Bronchial epithelial cell (primary cell): ENCODE data around the gene GID4. TPM values are rescaled to one million over a fixed set of nuclear protein-coding genes. Genes with fewer than 3 reads are reported as not detected.

ENCODE experiments used
- DNase-seq: peaks from one replicate; pipeline ENCODE4 v3.0.0-alpha.2; 2010; ENCODE audit warnings: low read depth
- FAIRE-seq: peaks from 2 replicates; lab custom pipeline; 2011; peaks lifted over from hg19 to GRCh38; lab: Jason Lieb, UNC
- H3K27me3 ChIP-seq: 2 replicates; pipeline ENCODE4 v1.5.1; 2011; ENCODE audit warnings: low read length; ENCODE audit not compliant: control insufficient read depth, insufficient read depth
- H3K36me3 ChIP-seq: 2 replicates; pipeline ENCODE4 v1.5.1; 2011; ENCODE audit warnings: low read length; ENCODE audit not compliant: control insufficient read depth, insufficient read depth
- H3K4me3 ChIP-seq: 2 replicates; pipeline ENCODE4 v1.5.1; 2011; ENCODE audit warnings: mild to moderate bottlenecking, low read depth, low read length, control low read depth
- CTCF ChIP-seq: IDR thresholded peaks from 2 replicates; pipeline ENCODE4 v1.5.1; 2011; ENCODE audit warnings: mild to moderate bottlenecking, moderate library complexity, low read length, control low read depth, inconsistent platforms; ENCODE audit not compliant: insufficient read depth, severe bottlenecking
- total RNA-seq: library from RNA; depleted of rRNA; stranded (reverse); fragments of >200 nt; gene quantifications from 2 replicates; pipeline ENCODE4 v1.2.1, GENCODE V29; 2014

The GID4 gene
- total RNA-seq, 1 donor from 2014 or later, result 5.3 TPM

DNA sequence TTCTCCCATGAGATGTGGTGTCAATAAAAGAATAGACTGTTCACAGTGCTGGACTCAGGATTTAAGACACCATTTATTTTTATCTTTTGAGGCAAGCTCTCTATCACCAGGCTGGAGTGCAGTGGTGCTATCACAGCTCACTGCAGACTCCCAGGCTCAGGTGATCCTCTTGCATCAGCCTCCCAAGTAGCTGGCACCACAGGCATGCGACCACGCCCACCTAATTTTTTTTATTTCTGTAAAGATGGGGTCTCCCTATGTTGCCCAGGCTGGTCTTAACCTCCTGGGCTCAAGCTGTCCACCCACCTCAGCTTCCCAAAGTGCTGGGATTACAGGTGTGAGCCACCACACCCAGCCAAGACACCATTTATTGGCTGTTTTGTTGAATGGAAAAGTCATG is 29.9 kb downstream of the GID4 start:
- FAIRE-seq, result no peak
- TF ChIP-seq CTCF, result no peak
- peaks cover 11% of the 10 kb centered on the region for H3K36me3 ChIP-seq
- no peaks in the 10 kb centered on the region for H3K27me3 ChIP-seq
- no peak for DNase-seq
- H3K4me3 ChIP-seq, result no peak overlapping the region

DNA sequence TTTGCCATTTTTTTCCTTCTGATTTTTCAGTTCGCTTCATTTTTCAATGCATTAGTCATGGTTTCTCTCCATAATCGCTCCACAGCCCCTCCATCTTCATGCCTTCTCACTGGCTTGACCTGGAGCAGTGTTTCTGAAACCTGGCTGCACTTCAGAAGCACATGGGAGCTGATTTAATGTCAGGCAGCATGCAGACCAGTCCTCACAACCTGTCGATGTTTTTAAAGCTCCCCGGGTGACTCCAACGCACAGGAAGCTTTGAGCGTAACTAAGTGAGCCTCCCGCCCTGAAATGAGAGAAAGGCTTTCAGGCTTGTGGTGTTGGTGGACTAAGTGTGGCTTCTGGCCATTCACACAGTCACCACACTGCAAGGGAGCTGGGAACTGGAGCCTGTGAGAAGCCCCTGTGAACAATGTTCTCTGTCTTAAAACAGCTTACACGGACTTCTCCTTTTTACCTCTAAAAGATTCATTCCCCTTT is 31.7 kb downstream of the GID4 start:
- DNase-seq, result no peak
- H3K27me3 ChIP-seq, result no peaks in the 10 kb centered on the region
- no peak overlapping the region for H3K4me3 ChIP-seq
- H3K36me3 ChIP-seq, result peaks cover 3% of the 10 kb centered on the region
- TF ChIP-seq CTCF, result no peak
- FAIRE-seq, result no peak

DNA sequence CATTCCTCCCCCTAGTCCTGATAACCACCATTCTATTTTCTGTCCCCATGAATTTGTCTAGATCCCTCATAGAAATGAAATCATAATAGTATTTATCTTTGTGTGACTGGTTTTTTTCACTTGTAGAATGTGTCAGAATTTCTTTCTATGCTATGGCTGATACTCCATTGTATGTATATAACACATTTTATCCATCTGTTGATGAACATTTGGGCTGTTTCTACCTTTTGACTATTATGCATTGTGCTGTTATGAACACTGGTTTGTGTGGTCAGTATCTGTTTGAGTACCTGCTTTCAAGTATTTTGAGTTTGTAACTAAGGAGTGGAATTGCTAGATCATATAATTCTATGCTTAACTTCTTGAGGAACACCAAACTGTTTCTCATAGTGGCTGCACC is 32.5 kb downstream of the GID4 start:
- FAIRE-seq (no peak), DNase-seq (no peak)
- H3K36me3 ChIP-seq, result peaks cover 2% of the 10 kb centered on the region
- no peaks in the 10 kb centered on the region for H3K27me3 ChIP-seq
- H3K4me3 ChIP-seq, result no peak overlapping the region
- TF ChIP-seq CTCF, result no peak

GRCh38 chr17:18074566-18075272 is 35.5 kb downstream of the GID4 start:
- no peak overlapping the region for H3K4me3 ChIP-seq
- no peaks in the 10 kb centered on the region for H3K27me3 ChIP-seq
- DNase-seq (no peak), FAIRE-seq (no peak)
- no peak for TF ChIP-seq CTCF
- no peaks in the 10 kb centered on the region for H3K36me3 ChIP-seq

DNA sequence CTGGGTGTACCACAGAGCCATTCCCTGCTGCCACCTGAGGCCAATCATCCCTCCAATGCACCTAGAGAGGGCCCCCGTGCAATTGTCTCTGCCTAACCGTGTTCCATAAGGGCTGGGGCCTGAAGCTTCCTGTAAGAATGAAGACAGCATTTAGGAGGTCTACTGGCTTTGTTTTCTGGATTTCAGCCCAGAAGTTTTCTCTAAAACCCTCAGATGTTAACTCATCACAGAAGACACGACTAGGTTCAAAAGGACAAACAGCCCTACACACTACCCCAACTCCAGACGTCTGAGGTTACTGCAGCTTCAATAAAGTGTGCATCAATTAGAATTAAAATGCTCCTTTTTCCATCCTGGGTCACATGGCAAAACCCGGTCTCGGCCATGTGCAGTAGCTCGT is 37.7 kb downstream of the GID4 start:
- FAIRE-seq (no peak), DNase-seq (no peak)
- H3K36me3 ChIP-seq, result no peaks in the 10 kb centered on the region
- TF ChIP-seq CTCF, result no peak
- H3K27me3 ChIP-seq, result no peaks in the 10 kb centered on the region
- no peak overlapping the region for H3K4me3 ChIP-seq

GRCh38 chr17:18079543-18079942 is 40.3 kb downstream of the GID4 start:
- no peak for DNase-seq
- FAIRE-seq, result no peak

More at GRCh38 chr17:18079543-18079942, 40.3 kb downstream of the GID4 start:
- no peak for TF ChIP-seq CTCF
- Histone ChIP-seq H3K36me3 (no peaks in the 10 kb centered on the region), H3K4me3 (no peak overlapping the region), H3K27me3 (no peaks in the 10 kb centered on the region)
